Measurements from ENCODE around the gene PARN.

DNA sequence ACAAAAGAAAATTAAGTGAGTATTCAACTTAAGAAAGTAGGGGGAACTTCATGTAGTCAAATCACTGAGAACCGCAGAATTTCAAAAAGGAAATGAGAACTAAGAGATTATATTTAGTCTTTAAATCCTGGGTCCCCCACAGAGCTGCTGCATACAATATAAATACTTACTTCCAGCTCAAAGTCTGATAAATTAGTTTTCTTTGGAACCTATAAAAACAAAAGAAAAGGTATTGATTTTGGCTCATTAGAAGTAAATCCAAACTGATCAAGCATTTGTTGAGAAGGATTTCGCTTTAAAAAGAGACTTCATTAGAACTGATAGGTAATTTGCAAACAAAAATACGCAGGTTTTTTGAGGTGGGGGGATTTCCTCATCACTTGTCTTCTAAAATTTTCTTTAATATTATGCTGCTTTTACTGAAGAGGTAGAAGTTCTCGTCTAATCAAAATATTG is 21.9 kb downstream of the PARN start:
- TF ChIP-seq, protein P1, sequence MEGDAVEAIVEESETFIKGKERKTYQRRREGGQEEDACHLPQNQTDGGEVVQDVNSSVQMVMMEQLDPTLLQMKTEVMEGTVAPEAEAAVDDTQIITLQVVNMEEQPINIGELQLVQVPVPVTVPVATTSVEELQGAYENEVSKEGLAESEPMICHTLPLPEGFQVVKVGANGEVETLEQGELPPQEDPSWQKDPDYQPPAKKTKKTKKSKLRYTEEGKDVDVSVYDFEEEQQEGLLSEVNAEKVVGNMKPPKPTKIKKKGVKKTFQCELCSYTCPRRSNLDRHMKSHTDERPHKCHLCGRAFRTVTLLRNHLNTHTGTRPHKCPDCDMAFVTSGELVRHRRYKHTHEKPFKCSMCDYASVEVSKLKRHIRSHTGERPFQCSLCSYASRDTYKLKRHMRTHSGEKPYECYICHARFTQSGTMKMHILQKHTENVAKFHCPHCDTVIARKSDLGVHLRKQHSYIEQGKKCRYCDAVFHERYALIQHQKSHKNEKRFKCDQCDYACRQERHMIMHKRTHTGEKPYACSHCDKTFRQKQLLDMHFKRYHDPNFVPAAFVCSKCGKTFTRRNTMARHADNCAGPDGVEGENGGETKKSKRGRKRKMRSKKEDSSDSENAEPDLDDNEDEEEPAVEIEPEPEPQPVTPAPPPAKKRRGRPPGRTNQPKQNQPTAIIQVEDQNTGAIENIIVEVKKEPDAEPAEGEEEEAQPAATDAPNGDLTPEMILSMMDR (IDR thresholded peaks at IDR 0.05), result no peak
- no peak for TF ChIP-seq POLR2AphosphoS5 (IDR thresholded peaks at IDR 0.05; ENCODE audit: low read depth, low read length)
- no peak for TF ChIP-seq TCF7L2 (IDR thresholded peaks at IDR 0.05; ENCODE audit: low read depth, low read length)
- TF ChIP-seq SIN3A (IDR thresholded peaks at IDR 0.05; ENCODE audit: borderline replicate concordance, insufficient read depth, low read depth, low read length), result no peak
